GM21390 (cell line): ENCODE results near the gene ZNF44.
"Not testable (repeated sequence)": the region's sequence is repeated elsewhere in the genome, so short reads cannot be mapped to it uniquely, and the experiment has no call there.

Experiments used
- ATAC-seq: cut with Tn5 transposase; IDR thresholded peaks from one replicate; pipeline ENCODE4 v1.9.1; 2021; ENCODE audit not compliant: unreplicated experiment

Gene ZNF44

GRCh38 chr19:12294249-12295158 lies at the start of gene ZNF44:
Gene ZNF44 (minus strand): TSS chr19:12294883. CDS start chr19:12294694, 189 bp downstream.
- ATAC-seq: peak; percentile 83

DNA sequence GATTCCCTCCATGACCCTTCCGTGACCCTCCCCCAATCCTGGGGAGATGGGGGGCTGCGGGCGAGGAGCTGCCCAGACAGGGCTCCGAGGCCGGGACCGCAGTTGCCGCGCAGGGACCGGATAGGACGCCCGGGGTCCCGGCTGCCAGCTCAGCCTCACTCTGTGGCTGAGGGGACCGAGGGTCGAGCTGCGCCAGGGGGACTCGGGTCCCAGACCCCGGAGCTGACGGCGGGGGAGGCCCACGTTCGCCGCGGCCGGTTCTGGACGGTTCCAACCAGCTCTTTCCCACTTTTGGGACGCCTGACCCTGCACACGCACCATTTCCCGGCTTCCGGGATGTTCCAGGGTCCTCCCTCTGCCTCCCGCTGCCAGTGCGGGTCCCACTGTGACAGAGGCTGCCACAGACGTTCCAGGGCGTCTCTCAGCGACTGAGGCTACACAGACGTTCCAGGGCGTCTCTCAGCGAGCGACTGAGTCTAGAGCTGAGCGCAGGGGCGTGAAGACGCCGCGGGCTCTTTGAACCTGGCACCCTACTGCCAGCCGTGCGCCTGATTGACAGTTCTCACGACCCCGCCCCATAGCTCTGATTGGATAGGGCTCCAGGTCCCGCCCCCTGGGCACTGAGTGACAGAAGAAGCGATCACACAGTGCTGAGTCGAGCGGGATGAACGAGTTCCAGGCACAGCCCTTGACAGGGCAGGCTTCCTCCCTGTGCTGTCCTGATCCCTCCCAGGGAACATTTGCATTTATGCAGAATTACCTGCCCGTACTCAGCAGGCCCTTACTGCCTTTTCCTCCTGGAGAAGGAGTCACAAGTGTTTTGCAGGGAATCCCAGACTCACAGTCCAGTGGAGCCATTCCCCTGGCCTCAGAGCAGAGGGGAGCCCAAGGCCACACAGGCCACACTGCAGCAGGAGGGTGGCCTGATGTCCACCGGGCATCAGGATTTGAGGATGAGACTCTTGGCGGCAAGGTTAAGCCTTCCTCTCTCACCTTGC lies 38.8 kb upstream of the ZNF44 start, which contains the start of gene ZNF563:
Gene ZNF563 (minus strand): TSS at position 472 of the 998 bp plus-strand sequence. CDS start 151 bp downstream, at position 321.
- ATAC-seq: peak; percentile 82

- peak; percentile 36 for ATAC-seq
Observed at GRCh38 chr19:12331211-12331941, 36.7 kb upstream of the ZNF44 start.

DNA sequence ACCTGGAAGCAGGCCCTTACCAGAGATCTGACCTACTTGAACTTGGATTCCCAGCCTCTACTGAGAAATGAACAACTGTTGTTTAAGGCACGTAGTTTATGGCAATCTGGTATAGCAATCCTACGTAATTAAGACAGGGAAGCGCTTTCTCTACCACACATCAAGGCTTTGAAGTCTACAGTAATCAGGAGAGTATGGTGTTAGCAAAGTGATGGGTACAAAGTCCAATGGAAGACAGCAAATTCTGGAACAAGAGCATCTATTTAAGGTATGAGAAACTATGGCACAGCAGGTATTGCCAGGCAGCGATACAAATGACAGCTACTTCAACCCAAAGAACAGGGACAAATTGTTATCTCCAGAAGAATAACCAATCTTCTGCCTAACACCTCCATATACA lies 35.7 kb upstream of the ZNF44 start:
- ATAC-seq: no peak

DNA sequence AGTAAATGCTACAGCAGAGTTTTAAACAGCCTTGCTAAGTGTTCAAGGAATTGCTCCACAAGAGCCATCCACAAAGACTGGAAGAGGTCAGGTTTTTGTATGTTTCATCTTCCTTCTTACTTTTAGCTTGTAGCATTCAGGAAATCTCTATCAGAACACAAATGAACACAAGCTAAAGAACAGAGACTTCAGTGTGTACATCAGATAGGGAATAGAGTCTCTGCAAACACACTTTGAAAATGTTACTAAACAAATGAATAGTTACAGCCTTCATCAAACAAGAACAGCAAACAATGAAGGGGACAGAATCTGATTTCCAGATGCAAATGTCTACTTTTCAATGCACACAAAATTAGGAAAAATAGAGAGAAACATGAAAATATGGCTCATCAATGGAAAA lies 31.0 kb upstream of the ZNF44 start:
- no peak for ATAC-seq

DNA sequence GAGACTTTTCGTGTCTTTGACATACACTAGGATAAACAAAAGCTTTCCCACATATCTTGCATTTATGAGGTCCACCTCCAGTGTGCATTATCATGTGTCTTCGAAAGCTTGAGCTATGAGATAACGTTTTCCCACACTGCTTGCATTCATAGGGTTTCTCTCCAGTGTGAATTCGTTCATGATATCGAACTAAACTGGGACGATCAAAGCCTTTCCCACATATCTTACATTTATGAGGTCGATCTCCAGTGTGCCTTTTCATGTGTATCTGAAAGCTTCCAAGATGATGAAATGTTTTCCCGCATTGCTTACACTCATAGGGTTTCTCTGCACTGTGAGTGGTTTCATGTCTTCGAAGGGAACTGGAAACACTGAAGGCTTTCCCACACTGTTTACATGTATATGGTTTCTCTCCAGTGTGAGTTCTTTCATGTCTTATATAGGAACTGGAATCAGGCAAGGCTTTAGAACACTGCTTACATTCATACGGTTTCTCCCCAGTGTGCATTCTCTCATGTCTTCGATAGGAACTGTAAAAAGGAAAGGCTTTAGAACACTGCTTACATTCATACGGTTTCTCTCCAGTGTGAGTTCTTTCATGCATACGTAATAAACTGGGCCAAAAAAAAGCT lies 24.2 kb upstream of the ZNF44 start:
- no peak for ATAC-seq

DNA sequence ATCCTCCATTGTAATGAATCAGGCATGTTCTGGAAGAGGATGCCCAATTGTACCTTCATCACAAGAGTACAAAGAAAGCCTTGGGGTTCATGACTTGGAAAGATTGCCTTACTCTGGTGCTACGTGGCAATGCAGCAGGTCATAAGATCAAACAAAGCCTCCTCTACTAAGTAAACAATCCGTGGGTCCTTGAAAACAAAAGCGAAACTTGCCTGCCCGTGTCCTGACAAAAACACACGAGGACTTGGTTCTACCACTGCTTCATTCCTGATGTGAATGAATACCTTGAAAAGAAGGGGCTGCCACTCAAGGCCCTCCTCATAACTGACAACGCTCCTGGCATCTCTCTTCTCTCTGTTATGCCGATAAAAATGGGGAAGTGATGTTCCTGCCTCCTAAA lies 19.9 kb upstream of the ZNF44 start:
- ATAC-seq: no peak

DNA sequence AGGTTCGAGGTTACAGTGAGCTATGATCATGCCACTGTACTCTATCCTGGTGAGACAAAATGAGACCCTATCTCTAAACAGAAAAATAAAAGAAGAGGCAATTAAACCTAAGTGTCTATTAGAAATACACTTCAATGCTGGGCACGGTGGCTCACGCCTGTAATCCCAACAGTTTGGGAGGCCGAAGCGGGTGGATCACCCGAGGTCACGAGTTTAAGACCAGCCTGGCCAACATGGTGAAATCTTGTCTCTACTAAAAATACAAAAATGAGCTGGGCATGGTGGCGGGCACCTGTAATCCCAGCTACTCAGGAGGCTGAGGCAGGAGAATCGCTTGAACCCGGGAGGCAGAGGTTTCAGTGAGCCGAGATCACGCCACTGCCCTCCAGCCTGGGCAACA lies 14.2 kb upstream of the ZNF44 start:
- ATAC-seq: not testable (repeated sequence)

DNA sequence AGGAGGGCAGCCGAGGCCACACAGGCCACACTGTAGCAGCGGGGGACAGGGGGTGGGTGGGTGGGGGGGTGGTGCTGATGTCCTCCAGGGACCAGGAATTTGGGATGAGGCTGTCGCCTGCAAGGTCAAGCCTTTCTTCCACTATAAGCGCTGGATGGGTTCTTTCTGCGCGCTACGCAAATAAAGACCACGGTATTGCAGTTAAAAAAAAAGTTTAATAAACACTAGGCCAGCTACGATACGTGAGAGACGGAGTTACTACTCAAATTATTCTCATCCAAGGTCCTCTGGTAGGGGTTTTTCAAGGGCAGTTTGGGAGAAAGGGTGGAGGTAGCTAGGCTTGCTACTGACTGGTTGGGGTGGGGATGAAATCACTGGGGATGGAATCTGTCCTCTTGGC lies 508 bp upstream of the ZNF44 start:
- no peak for ATAC-seq

DNA sequence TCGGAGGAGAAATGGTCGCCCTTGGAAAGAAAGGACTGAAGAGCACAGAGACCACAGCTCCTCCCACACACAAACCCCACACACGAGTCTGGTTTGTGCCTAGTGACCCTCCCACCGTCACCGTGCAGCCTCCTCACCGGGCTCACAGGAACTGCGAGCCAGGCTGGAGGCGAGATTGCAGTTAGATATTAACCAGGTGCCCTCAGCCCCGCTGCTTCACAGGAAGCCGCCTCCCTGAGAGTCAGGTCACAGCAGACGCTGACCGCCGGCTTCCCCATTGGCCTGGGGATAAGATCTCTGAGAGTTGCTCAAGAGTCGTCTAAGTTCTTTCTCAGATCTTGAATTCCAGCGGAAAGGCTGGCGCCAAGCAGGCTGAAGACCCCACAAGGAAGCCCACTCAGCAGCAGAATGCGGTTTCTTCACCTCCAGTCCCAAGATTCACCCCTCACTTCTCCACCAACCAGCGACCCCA lies 870 bp downstream of the ZNF44 start:
- no peak for ATAC-seq

DNA sequence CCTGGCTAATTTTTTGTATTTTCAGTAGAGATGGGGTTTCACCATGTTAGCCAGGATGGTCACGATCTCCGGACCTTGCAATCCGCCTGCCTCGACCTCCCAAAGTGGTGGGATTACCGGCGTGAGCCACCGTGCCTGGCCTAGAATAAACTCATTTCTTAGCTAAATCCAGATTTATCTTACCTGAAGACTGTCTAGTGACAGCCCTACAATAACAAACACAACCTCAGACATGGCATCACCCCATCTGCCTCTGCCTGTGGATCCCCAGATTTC lies 5.0 kb downstream of the ZNF44 start:
- no peak for ATAC-seq

DNA sequence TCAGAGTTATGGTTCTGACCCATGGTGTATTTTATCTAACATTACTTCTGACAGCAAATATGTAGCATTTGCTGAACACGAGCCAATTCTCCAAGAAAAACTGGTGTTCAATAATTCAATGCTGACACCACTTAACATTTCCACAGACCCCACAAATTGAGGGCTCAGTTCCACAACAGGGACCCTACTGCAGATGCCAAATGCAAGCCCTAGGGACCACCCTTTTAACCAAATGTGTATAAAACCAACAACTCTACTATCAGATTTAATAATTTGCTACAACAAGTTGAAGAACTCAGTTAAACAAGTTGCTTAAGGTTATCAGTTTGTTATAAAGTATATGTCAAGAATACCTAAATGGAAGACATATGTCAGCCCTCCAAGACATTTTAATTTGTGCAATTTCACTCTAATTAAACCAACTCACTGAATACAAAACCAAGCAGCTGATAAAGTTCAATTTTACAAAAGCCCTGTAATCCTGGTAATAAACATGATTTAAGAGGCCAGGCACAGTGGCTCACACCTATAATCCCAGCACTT lies 6.7 kb downstream of the ZNF44 start:
- no peak for ATAC-seq

DNA sequence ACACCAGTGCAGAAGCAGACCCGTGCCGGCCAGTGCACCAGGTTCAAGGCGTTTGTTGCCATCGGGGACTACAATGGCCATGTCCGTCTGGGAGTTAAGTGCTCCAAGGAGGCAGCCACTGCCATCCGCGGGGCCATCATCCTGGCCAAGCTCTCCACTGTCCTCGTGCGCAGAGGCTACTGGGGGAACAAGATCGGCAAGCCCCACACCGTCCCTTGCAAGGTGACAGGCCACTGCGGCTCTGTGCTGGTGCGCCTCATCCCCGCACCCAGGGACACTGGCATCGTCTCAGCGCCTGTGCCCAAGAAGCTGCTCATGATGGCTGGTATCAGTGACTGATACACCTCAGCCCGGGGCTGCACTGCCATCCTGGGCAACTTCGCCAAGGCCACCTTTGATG lies 10.1 kb downstream of the ZNF44 start:
- ATAC-seq: no peak

DNA sequence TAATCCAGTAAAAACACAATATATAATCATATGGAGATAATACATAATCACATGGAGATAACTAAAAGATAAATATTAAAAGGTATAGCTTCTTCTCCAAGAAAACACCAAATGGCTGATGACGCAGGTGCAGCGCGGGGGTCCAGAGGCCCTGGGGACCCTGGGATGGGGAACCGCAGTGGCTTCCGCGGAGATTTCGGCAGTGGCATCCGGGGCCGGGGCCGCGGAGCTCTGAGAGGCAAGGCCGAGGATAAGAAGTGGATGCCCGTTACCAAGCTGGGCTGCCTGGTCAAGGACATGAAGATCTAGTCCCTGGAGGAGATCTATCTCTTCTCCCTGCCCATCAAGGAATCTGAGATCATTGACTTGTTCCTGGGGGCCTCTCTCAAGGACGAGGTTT lies 10.5 kb downstream of the ZNF44 start:
- no peak for ATAC-seq

GRCh38 chr19:12278713-12279112 lies 16.0 kb downstream of the ZNF44 start:
- no peak for ATAC-seq

DNA sequence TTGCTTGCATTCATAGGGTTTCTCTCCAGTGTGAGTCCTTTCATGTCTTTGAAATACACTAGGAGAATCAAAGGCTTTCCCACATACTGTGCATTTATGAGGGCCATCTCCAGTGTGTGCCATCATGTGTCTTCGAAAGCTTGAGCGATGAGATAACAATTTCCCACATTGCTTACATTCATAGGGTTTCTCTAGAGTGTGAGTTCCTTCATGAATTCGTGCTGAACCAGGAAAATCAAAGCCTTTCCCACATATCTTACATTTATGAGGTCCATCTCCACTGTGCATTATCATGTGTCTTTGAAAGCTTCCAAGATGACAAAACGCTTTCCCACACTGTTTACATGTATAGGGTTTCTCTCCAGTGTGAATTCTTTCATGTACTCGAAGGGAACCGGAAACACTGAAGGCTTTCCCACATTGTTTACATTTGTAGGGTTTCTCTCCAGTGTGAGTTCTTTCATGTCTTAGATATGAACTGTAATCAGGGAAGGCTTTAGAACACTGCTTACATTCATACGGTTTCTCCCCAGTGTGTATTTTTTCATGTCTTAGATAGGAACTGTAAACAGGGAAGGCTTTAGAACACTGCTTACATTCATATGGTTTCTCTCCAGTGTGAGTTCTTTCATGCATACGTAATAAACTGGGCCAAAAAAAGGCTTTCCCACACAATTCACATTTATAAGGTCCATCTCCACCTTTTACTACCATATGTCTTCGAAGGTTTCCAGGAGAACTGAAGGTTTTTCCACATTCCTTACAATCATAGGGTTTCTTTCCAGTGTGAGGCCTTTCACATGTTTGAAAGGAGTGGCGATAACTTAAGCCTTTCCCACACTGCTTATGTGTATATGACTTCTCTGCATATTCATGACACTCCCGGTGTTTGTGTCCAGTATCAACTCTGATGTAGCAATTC lies 21.4 kb downstream of the ZNF44 start:
- ATAC-seq: no peak

GRCh38 chr19:12272386-12272785 lies 22.3 kb downstream of the ZNF44 start:
- no peak for ATAC-seq

DNA sequence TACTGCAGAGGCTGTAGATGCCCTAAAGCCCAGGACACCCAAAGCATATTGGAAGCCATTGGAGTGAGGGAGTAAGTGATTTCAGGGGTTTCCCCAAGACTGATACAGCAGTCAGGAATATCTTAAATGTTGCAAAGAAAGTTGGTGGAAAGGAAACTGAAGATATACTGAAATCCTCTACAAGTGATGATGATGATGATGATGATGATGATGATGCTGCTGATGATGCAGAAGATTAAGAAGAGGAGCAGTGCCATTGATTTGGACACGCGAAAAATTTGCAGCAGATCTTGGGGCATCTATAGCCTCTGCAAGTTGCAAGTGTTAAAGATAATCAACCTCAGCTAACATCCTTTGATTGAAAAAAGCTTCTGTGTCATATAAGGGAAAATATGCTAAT lies 23.8 kb downstream of the ZNF44 start:
- no peak for ATAC-seq
